Keratinocyte (primary cell): ENCODE data around the gene BRK1. TPM values are rescaled to one million over a fixed set of nuclear protein-coding genes. Genes with fewer than 3 reads are reported as not detected.
"Not testable (repeated sequence)": the region's sequence is repeated elsewhere in the genome, so short reads cannot be mapped to it uniquely, and the experiment has no call there.

Experiments used
- DNase-seq: peaks from one replicate; pipeline ENCODE4 v3.0.0-alpha.2; 2011; ENCODE audit warnings: low read depth, missing footprints, low spot score
- FAIRE-seq: peaks from 2 replicates; lab custom pipeline; 2011; peaks lifted over from hg19 to GRCh38; lab: Jason Lieb, UNC
- H2AFZ ChIP-seq: 2 replicates; pipeline ENCODE4 v1.6.0; 2012; ENCODE audit warnings: low read length, control low read depth, inconsistent platforms; ENCODE audit not compliant: control insufficient read depth
- H3K27ac ChIP-seq: 2 replicates; pipeline ENCODE4 v1.5.1; 2011; ENCODE audit warnings: low read length; ENCODE audit not compliant: control insufficient read depth, insufficient read depth
- H3K27me3 ChIP-seq: 3 replicates; pipeline ENCODE4 v1.6.0; 2011; ENCODE audit warnings: low read length; ENCODE audit not compliant: control insufficient read depth, insufficient read depth; ENCODE audit errors: extremely low read depth
- H3K36me3 ChIP-seq, 2 experiments: 2 replicates in 1 of 2; 3 replicates in 1 of 2; pipeline ENCODE4 v1.5.1; 2011; ENCODE audit warnings: low read length in 2 of 2, mild to moderate bottlenecking in 1 of 2; ENCODE audit not compliant: control insufficient read depth in 2 of 2, insufficient read depth in 2 of 2; ENCODE audit errors: extremely low read depth in 1 of 2
- H3K4me1 ChIP-seq: 3 replicates; pipeline ENCODE4 v1.5.1; 2011; ENCODE audit warnings: low read length; ENCODE audit not compliant: control insufficient read depth, insufficient read depth; ENCODE audit errors: extremely low read depth
- H3K4me2 ChIP-seq: 3 replicates; pipeline ENCODE4 v1.6.0; 2011; ENCODE audit warnings: low read depth, low read length; ENCODE audit not compliant: control insufficient read depth, insufficient read depth; ENCODE audit errors: extremely low read depth
- H3K4me3 ChIP-seq, 3 experiments: fragments of 200-600 bp in 1 of 3; sonication (generic) in 1 of 3; 2 replicates in 2 of 3; 3 replicates in 1 of 3; pipeline ENCODE4 v1.5.1; 2011 to 2016; ENCODE audit warnings: low read length in 3 of 3, mild to moderate bottlenecking in 3 of 3, control low read depth in 2 of 3, inconsistent platforms in 1 of 3, low read depth in 1 of 3, mixed read lengths in 1 of 3, mixed run types in 1 of 3, moderate library complexity in 1 of 3; ENCODE audit not compliant: control insufficient read depth in 2 of 3, insufficient read depth in 2 of 3; ENCODE audit errors: extremely low read depth in 1 of 3
- H3K79me2 ChIP-seq: 2 replicates; pipeline ENCODE4 v1.6.0; 2012; ENCODE audit warnings: low read length; ENCODE audit not compliant: control insufficient read depth, insufficient read depth
- H3K9ac ChIP-seq: 3 replicates; pipeline ENCODE4 v1.6.0; 2011; ENCODE audit warnings: low read length; ENCODE audit not compliant: control insufficient read depth, insufficient read depth; ENCODE audit errors: extremely low read depth
- H3K9me1 ChIP-seq: 3 replicates; pipeline ENCODE4 v1.6.0; 2011; ENCODE audit warnings: low read length; ENCODE audit not compliant: control insufficient read depth, insufficient read depth; ENCODE audit errors: extremely low read depth
- H3K9me3 ChIP-seq: 2 replicates; pipeline ENCODE4 v1.5.1; 2012; ENCODE audit warnings: low read depth, low read length; ENCODE audit not compliant: control insufficient read depth
- H4K20me1 ChIP-seq: 3 replicates; pipeline ENCODE4 v1.6.0; 2011; ENCODE audit warnings: low read length; ENCODE audit not compliant: control insufficient read depth, insufficient read depth; ENCODE audit errors: extremely low read depth
- EZH2 ChIP-seq: IDR thresholded peaks from one replicate; pipeline ENCODE4 v1.6.1; 2012; ENCODE audit warnings: inconsistent platforms, mild to moderate bottlenecking, low read length, moderate library complexity
- dilution Hi-C: fragments of 300-500 bp; cut with MboI; formaldehyde crosslinking; loops from one replicate; pipeline ENCODE4 v1.7.0; 2020; ENCODE audit warnings: low sequenced_read_pairs; ENCODE audit not compliant: extremely low pct_ligation_motif_present
- polyA minus RNA-seq, 3 experiments: library from RNA; depleted of rRNA, polyadenylated mRNA; stranded (reverse); fragments of >200 nt; gene quantifications; 1 replicate in 1 of 3; 2 replicates in 1 of 3; 3 replicates in 1 of 3; pipeline ENCODE4 v1.2.3, GENCODE V29; 2011
- polyA plus RNA-seq, 5 experiments: library from polyadenylated mRNA; depleted of rRNA in 3 of 5; stranded (reverse) in 3 of 5; stranded (forward) in 1 of 5; unstranded in 1 of 5; fragments of >200 nt; gene quantifications; 1 replicate in 1 of 5; 2 replicates in 3 of 5; 3 replicates in 1 of 5; pipeline versions ENCODE4 v1.2.1 to v1.2.3, GENCODE V29; 2011 to 2012; ENCODE audit warnings: missing spikeins in 2 of 5, low read depth in 1 of 5, low replicate concordance in 1 of 5
- TF ChIP-seq, protein P1 (sequence below), 3 experiments: IDR thresholded peaks in 1 of 3; conservative IDR thresholded peaks in 1 of 3; optimal IDR thresholded peaks in 1 of 3; 2 replicates in 2 of 3; 3 replicates in 1 of 3; pipeline versions ENCODE3 to v1.5.1; 2011; ENCODE audit warnings: low read length in 3 of 3, mild to moderate bottlenecking in 3 of 3, moderate library complexity in 2 of 3, control low read depth in 1 of 3, inconsistent platforms in 1 of 3; ENCODE audit not compliant: insufficient read depth in 2 of 3; ENCODE audit errors: extremely low read depth in 1 of 3

The BRK1 gene
- polyA plus RNA-seq (279 to 295 TPM (median 280 TPM) in 3 replicates), polyA minus RNA-seq (64.4 to 124 TPM (median 95.1 TPM) in 3 replicates)
- 20.1 TPM for polyA plus RNA-seq (2011; ENCODE audit: low read depth)
- polyA plus RNA-seq (2011; cell fraction: cytosol; rRNA removed), result 217 and 309 TPM in 2 replicates
- polyA plus RNA-seq (2011; cell fraction: nucleus; rRNA removed), result 65.6 and 71.4 TPM in 2 replicates
- 202 and 211 TPM in 2 replicates for polyA plus RNA-seq (2012; ENCODE audit: low replicate concordance)
- polyA minus RNA-seq (2011; cell fraction: cytosol; rRNA and poly(A)+ RNA removed), result 65.8 TPM
- polyA minus RNA-seq (2011; cell fraction: nucleus; rRNA and poly(A)+ RNA removed), result 20.9 and 27.1 TPM in 2 replicates

DNA sequence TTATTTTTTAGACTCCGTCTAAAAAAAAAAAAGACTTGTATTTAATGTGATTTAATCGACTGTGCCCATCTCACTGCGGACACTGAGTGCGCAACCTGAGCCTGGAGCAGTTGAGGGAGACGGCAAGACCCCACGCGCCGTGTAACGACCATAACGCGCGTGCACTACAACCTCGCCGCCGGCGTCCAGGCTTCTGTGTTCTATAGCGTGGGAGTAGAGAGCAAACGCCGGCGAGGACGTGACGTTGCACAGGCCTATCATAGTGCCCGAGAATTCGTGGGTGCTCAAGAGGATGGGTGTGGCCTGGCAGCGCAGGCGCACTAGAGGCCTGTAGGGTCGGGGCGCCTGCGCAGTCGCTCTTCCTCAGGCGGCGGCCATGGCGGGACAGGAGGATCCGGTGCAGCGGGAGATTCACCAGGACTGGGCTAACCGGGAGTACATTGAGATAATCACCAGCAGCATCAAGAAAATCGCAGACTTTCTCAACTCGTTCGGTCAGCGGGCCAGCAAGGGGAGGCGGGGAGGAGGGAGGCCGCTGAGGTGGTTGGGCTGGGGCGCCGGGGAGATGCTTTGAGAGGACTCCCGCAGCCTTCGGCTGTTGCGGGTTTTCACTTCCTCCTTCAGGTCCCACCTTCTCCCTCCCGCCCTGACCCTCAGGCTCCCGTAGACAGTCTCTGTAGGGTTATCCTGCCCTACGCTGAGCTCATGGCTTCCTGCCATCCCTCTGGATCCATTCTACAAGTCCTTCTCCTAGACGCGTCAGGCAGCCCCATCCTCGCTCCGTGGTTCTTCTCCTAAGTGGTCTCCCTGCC, at the start of gene BRK1:
Gene BRK1 (plus strand): TSS at position 350 of the 812 bp plus-strand sequence. CDS start 27 bp downstream, at position 377.
- peaks cover 46% of the 10 kb centered on the region for H3K79me2 ChIP-seq
- peak; percentile 89 for DNase-seq
- H3K36me3 ChIP-seq, result peaks cover 0 to 10% of the 10 kb centered on the region in 2 experiments
- dilution Hi-C loops, result no loop called here
- H3K9me1 ChIP-seq, result no peaks in the 10 kb centered on the region
- peak; percentile 78 for FAIRE-seq
- no peaks in the 10 kb centered on the region for H3K9me3 ChIP-seq
- peak within 1 kb of the TSS; percentile 99 for H2AFZ ChIP-seq
- H4K20me1 ChIP-seq, result no peaks in the 10 kb centered on the region
- H3K27me3 ChIP-seq, result no peaks in the 10 kb centered on the region
- peaks cover 9% of the 10 kb centered on the region for H3K4me1 ChIP-seq
- TF ChIP-seq EZH2, result no peak
- TF ChIP-seq, protein P1, sequence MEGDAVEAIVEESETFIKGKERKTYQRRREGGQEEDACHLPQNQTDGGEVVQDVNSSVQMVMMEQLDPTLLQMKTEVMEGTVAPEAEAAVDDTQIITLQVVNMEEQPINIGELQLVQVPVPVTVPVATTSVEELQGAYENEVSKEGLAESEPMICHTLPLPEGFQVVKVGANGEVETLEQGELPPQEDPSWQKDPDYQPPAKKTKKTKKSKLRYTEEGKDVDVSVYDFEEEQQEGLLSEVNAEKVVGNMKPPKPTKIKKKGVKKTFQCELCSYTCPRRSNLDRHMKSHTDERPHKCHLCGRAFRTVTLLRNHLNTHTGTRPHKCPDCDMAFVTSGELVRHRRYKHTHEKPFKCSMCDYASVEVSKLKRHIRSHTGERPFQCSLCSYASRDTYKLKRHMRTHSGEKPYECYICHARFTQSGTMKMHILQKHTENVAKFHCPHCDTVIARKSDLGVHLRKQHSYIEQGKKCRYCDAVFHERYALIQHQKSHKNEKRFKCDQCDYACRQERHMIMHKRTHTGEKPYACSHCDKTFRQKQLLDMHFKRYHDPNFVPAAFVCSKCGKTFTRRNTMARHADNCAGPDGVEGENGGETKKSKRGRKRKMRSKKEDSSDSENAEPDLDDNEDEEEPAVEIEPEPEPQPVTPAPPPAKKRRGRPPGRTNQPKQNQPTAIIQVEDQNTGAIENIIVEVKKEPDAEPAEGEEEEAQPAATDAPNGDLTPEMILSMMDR (optimal IDR thresholded peaks at IDR 0.05 in 1 of 3, IDR thresholded peaks at IDR 0.05 in 1 of 3, conservative IDR thresholded peaks at IDR 0.05 in 1 of 3; ENCODE audit: extremely low read depth in 1 of 3, insufficient read depth in 2 of 3, low read length in 3 of 3), result no peak
- peak within 1 kb of the TSS; percentile 84 for H3K4me2 ChIP-seq
- H3K9ac ChIP-seq, result peak within 1 kb of the TSS; percentile 85
- peak within 1 kb of the TSS; percentile 77 for H3K27ac ChIP-seq
- H3K4me3 ChIP-seq, result peak within 1 kb of the TSS; percentile 71 to 95 (median 83)

DNA sequence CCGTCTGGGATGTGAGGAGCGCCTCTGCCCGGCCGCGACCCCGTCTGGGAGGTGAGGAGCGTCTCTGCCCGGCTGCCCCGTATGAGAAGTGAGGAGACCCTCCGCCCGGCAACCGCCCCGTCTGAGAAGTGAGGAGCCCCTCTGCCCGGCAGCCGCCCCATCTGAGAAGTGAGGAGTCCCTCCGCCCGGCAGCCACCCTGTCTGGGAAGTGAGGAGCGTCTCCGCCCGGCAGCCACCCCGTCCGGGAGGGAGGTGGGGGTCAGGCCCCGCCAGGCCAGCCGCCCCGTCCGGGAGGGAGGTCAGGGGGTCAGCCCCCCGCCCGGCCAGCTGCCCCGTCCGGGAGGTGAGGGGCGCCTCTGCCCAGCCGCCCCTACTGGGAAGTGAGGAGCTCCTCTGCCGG, 45.4 kb upstream of the BRK1 start:
- not testable (repeated sequence) for FAIRE-seq, H3K36me3 ChIP-seq

More for the DNA sequence above, 45.4 kb upstream of the BRK1 start:
- H3K9me1 ChIP-seq, DNase-seq, dilution Hi-C loops, H3K27me3 ChIP-seq, H4K20me1 ChIP-seq, H3K4me3 ChIP-seq, H3K79me2 ChIP-seq, H3K4me2 ChIP-seq, H2AFZ ChIP-seq, H3K9ac ChIP-seq, H3K4me1 ChIP-seq, H3K27ac ChIP-seq, H3K9me3 ChIP-seq: not testable (repeated sequence)
